HK-2 (cell line): Measurements from ENCODE around the gene FGF18.
A peak's percentile ranks its signal among the peaks of the same experiment; 100 is the strongest.

Experiments
- DNase-seq: peaks from one replicate; pipeline ENCODE4 v3.0.0-alpha.2; 2018; ENCODE audit not compliant: unreplicated experiment

The FGF18 gene

DNA sequence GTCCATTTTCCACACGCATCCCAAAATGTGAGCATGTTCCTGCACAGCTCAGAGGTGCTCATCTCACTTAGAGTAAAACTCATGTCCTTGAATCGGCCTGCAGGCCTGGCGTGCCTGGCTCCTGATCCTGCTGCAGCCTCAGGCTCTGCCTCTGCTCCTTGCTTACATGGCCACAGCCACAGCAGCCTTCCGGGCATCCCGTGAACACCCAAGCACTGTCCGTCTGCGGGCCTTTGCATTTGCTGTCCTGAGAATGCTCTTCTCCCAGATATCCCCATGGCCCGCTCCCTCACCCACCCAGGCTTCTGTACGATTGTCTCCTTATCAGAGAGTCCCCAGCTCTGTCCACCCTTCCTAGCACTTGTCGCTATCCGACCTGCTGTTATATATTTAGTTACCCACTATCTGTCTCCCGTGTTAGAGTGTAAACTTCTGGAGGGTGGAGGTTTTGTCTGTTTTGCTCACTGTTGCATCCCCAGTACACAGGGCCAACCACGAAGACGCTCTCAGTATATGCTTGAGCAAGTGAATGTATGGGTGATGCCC, 21.9 kb downstream of the FGF18 start:
- no peak for DNase-seq

DNA sequence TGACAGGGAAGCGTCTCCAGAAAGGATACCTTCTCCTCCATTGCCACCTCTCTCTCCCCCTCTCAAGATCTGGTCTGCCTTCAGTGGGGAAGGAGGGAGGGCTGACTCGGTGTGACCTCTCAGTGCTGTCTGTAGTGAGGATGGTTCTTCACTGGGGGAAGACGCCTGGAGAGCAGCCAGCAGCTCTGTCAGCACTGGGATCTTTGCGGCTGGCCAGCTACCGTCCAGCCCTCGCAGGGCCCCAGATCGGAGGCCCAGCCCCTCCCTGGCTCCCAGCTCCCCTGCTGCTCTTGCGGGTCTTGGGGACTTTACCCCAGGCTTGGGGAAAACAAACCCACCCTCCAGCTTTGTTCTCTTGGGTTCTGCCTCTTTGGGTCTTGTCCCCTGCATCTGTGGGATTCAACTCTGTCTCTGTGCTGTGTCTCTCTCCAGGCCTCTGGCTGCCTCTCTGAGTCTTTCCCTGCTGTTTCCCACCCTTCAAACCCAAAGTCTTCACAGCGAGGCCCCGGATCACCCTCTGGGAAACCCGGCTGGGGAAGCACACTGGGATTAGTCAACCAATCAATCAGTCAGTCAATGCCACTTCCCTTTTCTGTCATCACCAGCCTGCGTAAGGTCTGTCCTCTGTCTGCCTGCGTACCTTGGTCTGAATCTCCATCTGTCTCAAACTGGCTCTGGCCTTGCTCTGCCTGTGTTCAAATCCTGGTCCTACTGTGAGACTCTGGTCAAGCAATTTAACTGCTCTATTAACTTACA, 23.0 kb downstream of the FGF18 start:
- DNase-seq: no peak

DNA sequence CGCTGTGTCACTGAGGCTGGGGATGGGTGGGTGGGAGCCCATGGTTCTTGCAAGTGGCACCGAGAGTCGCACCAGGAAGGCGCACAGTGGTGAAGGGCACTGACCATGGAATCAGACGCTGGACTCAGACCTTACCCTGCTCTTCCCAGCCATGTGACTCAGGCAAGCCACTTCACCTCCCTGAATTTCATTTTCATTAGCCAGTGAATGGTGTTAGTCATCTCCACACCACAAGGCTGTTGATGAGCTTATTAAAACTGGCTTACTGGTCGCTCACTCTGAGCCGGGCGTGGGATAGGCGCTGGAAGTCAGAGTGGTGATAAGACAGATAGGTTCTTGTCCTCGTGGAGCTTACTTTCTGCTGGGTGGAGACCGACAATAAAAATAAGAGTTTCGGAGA, 25.1 kb downstream of the FGF18 start:
- peak; percentile 32 for DNase-seq

DNA sequence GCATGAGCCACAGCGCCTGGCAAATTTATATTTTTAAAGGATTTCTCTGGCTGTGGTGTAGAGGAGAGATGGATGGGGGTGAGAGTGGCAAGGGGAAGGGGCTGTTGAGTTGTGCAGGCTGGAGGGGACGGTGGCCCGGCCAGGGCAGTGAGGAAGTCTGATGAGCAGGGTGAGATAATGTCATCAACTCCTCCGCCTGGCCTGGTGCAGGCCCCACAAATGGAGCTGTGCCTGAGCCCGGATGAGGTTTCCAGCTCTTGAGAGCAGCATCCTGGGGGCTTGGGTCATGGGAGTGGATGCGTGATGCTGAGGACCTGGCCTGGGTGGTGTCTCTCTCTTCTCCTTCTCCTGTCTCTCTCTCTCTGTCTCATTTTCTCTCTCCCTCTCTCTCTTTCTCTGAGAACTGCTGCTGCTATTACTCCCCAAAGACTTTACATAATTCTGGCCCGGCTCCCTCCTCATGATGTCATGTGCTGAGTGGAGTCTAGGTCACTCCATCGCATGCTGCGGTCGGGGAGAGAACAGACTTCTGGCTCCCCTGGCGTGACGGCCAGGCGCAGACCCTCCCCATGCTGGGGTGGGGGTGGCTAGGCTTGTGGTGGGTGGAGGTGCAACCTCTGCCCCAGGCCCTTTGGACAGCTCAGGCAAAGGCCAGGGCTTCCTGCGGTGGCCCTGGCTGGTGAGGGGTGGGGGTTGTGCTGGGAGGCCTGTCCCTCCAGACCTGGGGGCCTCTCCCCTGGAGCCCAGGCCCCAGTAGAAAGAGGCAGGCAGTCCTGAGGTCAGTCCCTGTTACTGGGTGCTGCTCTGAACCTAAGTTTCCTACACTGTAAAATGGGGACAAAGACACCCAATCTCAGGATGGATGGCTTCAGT, 26.4 kb downstream of the FGF18 start:
- DNase-seq: no peak

DNA sequence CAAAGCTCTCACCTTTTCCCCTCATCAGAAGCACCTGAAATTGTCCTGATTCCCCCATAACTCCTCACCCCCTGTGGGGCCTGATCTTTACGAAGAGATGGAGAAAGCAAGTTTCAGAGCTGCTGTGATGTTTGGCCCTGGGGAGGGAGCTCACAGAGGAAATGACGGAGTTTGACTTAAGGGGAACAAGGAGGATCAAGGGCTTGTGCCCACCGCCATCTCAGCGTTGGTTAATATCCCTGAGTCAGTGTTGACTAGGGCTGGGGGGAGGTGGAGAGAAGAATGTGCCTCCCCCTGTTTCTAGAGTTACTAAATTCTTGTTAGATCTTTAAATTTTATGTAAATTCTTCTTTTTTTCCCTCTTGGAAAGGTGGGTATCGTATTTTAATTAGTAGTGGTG, 27.8 kb downstream of the FGF18 start:
- no peak for DNase-seq

DNA sequence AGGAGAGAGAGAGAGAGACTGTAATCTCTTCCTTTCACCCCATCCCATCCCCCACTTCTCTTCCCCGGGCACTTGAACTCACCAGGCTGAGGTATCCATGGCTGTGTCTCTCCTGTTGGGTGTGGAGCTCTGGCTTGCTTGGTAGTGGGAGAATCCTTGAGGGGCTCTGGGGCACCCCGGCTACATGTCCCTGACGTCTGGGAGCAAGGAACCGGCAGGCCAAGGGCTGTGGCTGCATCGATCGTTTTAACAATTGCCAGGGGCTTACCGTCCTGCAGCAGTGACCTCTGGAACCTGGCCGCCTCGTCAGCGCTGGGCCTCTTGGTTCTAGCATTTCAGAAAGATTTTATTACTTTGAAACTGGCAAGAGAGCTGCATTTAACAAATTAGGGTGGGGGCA, 30.0 kb downstream of the FGF18 start:
- no peak for DNase-seq

DNA sequence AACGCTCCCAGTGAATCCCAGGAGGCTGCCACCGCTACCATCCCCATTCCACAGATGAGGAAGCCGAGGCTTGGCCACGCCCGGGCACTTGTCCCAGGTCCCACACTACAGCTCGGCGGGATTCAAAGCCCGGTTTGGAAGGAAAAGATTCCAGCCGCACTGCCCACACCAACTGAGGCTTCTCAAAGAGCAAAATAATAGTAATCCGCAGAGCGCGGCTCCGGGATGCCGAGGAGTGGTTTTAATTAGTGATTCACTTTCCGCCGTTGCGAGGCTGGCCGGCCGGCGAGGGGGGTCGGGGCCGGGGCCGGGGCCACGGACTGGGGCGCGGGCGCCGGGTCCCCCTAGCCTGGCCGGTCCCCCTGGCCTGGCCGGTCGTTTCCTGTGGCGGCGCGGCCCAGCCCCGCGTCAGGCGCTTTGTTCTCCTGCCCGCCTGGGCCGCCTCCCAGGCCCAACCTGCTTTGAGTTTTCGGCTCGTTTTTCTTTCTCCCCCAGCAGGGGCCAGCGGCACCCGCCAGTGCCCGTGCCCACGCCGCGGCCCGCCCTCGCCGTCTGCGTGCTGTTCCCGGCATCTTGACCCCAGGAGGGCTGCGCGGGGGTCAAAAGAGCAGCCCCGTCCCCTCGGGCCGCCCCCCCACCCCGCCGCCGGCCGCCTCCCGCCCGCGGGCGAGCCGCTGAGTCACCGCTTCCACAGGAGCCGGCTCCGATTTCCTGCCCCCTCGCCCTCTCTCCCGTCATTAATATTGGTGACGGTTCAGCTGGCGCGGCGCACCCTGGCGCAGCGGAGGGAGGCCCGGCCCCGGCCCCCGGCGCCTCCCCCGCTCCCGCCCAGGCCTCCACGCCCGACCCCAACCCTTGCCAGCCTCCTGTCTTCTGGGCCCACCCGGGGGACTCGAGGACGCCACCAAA, 31.2 kb downstream of the FGF18 start:
- DNase-seq: peak; percentile 61

DNA sequence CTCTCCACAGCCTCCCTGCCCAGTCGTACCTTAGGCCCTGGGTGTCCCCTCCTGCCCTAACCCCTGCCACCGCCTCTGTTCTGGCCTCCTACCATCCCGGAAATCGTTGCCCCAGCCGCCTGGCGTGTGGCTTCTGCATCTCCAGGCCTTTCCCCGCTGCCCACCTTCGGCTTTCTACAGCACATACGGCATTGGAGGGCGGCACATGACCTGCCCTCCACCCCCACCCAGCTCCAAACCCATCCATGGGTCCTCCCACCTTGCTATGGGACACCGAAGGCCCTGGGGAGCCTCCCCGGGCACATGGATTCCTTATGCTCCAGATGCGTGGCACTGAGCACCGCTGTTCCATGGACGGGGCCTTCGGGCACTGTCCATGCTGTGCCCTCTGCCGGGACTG, 32.0 kb downstream of the FGF18 start:
- DNase-seq: no peak

DNA sequence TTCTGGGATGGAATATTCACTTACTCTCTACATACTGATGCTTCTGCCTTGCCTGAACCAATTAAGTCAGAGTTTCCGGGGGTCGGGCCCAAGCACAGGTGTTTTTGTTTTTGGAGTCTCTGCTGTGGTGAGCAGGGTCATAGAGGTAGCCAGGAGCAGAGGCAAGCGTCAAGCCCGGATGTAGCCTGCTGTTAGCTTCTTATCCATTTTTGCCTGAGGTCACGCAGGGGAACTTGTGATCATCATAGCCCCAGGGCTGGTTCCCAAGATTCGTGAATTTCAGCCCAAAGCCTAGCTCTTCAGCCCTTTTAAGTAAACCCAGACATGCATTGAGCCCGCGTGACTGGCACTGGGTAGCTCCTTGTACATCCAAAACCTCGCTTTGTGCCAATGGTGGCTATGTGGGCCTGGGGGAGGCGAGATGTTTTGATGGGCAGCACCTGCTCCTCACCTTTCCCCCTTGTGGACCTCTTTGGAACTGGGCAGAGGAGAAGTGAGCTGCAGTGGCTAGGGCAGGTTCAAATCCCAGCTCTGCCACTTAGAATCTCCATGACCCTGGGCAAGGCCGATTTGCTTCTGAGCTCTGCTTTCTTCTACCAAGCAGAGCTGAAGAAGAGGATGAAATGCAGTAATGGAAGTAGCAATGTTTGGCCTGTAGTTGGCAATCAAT, 33.7 kb downstream of the FGF18 start:
- DNase-seq: no peak

DNA sequence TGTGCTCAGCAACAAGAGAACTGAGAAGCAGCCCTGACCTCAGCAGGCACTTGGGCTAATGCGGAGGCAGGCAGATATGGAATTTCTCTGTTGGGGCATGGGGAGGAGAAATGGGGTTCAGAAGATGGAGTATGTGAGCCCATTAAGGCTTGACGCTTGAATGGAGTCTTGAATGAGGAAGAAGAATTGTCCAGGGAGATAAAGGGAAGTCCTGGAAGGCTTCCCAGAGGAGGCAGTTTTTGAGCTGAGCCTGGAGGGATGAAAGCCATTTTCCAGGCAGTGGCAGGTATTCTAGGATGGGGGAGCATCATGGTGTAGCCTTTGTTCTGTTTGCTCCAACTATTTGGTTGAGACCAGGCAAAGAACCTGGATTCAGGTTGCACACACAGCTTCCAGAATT, 34.5 kb downstream of the FGF18 start:
- DNase-seq: no peak

DNA sequence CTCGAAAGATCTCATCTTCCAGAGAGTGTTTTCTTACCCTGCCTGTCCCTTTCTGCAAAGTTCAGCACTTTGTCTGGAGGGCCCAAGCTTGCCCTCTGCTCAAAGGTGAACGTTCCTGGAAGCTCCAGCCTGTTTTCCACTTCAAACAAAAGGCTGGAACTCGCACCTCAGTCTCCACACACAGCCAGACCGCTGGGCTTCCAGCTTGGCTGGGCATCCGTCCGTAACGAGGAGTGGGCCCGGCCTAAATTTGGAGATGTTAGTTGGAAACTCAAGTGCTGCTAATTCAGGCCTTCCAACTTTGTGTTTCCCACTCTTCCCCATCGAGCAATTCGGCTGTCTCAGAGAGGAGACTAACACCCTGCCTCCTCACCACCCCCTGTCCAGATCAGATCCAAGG, 35.1 kb downstream of the FGF18 start:
- no peak for DNase-seq

DNA sequence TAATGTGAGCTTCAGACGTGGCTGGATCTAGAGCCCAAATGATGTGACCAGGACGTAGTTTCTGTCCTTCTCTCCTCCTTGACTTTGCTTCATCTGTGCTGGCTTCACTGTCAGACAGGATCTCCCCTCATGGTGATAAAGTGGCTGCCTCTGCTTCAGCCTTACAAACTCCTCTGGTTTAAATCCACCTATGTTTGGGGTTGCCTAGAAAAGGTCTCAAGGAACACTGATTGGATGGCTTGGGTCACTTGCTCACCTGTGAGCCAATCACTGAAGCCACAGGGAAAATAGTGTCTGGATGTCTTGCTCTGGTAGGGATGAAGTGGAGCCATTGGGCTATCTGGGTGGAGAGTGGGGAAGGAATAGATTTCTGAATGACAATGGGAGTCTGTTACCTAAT, 36.1 kb downstream of the FGF18 start:
- DNase-seq: no peak

DNA sequence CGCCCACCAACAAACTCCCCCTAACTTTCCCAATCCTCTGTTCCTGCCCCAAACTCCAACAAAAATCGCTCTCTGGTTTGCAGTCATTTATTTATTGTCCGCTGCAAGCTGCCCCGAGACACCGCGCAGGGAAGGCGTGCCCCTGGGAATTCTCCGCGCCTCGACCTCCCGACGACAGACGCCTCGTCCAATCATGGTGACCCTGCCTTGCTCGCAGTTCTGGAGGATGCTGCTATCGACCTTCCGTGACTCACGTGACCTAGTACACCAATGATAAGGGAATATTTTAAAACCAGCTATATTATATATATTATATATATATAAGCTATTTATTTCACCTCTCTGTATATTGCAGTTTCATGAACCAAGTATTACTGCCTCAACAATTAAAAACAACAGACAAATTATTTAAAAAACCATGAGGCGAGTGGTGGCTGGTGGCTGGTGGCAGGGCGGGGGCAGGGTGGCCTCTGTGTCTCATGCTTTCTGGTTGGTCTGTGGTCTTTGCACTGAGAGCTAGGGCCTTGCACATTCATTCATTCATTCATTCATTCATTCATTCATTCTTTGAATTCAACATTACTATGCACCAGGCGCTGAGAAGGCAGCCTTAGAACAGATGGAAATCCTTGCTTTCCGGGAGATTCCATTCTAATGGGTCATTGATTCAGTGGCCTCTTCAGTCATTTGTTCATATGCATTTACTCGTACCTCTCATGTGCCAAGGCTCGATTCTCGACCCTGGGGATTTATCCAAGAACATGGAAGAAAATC, 37.9 kb downstream of the FGF18 start:
- DNase-seq: no peak

DNA sequence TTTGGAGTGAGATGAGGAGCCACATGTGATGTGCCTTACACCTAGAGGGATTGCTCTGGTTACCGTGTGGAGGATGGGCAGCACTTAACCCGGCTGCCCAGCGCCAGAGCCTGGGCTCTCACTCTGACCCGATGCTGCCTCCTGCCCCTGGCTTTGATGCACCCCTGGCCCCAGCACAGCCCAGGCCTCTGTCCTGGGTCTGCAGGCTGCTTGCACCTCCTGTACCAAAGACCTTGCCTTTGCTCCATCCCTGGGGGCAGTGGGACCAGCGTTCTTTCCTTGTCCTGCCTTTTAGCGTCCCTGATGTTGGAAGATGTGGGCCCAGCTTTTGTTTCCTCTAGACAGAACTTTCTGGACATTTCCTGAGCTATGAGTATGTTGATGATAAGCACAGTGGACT, 40.4 kb downstream of the FGF18 start:
- DNase-seq: no peak

DNA sequence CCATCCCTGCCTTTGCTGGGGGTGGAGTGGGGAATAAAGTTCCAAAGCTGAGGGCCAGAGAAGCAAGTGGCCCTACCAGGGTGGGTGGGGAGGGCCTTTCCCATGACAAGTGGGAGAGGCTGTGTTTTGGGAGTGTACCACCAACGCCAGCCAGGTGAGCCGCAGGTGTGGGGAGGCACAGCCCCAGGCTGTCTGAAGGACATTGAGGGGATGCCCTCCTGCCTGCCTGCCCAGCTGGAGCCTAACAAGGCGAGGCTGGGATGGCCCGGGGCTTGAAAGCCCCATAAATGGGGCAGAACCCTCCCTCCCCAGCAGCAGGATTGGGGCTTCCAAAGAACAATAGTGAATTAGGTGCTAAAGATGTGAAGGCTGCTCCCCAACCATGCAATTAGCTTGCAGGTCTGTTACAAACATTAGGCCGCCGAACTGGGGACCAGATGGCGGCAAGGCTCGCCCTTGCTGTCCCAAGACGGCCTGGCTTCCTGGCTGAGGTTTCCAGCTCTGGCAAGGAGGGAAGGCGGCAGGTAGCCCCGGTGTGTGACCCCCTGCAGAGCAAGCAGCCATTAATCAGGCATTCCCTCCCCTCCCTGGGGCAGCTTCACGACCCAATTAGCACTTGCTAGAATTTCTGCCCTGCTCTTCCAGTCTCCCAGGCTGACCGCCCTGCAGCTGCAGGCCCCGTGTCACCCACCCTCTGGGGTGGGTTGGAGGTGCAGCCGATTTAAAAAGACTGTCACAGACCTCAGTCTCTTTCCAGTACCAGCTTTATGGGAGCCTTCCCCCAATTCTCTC, 42.9 kb downstream of the FGF18 start:
- DNase-seq: no peak

DNA sequence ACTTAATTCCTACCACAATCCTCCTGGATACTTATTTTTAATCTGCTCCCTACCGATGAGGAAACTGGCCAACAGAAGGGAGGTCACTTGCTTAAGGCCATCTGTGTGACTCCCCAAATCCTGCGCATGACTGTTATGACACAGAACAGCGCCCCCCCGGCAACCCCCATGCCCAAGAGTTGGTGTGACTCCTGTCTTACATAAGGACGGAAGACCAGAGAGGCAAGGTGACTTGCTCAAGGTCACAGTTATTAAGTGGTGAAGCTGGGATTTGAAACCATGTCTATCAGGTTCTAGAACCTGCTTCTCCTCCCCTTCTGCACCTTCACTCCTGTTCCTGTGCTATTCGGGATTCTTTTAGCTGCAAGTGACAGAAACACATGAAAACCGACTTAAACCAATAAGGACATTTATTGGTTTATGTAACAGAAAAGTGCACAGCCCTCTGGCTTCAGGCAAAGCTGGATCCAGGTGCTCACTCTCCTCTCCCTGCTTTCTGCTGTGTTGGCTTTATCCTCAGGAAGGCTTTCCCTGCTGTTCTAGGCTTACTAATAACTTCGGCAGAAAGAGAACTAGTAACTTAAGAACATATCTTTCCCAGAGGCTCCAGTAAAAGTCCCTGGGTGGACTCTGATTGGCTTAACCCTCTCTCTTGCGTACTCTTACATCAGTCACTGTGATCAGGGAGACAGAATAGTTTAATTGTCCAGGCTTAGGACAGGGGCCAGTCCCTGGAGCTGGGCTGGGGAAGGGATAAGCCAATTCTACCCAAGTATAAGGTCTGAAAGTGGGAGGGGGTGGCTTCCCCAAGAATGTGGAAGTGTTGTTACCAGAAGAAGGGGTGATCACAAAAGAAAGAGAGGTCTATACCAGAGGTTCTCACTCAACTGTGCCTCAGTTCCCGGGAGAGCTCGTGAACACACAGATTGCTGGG, 43.7 kb downstream of the FGF18 start:
- DNase-seq: no peak

DNA sequence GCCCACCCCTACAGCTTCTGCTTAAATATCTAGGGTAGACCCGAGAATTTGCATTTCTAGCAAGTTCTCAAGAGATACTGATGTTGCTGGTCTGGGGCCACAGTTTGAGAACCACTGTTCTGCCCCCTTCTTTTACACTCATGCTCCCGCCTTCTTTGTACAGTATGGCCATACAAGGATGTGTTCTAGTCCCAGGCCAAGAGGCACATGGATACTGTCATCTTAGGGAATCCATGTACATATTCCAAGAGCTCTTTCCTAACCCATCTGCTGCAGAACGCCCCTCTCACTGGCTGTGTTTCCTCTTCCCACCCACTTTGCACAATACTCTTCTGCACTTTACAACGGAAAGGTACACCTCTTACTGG, 44.4 kb downstream of the FGF18 start:
- no peak for DNase-seq

DNA sequence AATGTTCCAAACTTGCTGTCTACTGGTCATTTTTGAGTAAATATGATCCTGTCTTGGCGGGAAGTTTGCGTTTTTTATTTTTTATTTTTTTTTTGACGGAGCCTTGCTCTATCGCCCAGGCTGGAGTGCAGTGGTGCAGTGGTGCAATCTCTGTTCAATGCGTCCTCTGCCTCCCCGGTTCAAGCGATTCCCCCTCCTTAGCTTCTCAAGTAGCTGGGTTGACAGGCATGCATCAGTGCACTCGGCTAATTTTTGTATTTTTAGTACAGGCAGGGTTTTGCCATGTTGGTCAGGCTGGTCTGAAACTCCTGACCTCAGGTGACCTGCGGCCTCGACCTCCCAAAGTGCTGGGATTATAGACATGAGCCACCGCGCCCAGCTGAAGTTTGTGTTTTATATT, 45.4 kb downstream of the FGF18 start:
- DNase-seq: no peak

DNA sequence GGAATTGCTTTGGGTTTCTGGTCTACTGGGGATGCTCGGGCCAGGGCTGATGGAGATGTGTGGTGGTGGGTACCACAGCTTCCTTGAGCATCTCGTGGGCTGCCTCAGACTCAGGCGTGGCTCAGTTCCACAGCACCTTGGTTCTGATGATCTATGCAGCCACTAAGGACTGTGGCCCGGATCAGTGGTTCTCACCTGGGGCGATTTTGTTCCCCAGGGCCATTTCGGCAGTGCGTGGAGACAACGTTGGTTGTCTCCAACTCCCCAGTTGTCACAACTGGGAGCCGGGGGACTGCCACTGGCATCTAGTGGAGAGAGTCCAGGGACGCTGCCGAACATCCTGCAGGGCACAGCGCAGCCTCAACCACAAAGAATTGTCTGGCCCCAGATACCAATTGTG, 47.7 kb downstream of the FGF18 start:
- no peak for DNase-seq
